Liver (tissue), 3 donors: ENCODE results near the gene CNOT4.

Source experiments
- CTCF ChIP-seq: fragments of 150-350 bp; IDR thresholded peaks from 2 replicates; pipeline ENCODE4 v1.5.1; 2017; ENCODE audit warnings: improper control_type of control experiment, low read depth, low read length; ENCODE audit not compliant: missing input control
- EGR1 ChIP-seq, 2 donors: IDR thresholded peaks; 2 replicates each; pipeline ENCODE4 v1.6.1; 2016 to 2018; ENCODE audit warnings: antibody characterized with exemption in 2 of 2, low read depth in 2 of 2
- FOXA1 ChIP-seq: IDR thresholded peaks from 2 replicates; pipeline ENCODE4 v1.6.1; 2016; ENCODE audit warnings: antibody characterized with exemption
- JUND ChIP-seq, 2 donors: IDR thresholded peaks; 2 replicates each; pipeline ENCODE4 v1.6.1; 2016; ENCODE audit warnings: antibody characterized with exemption in 2 of 2
- MAX ChIP-seq: IDR thresholded peaks from 2 replicates; pipeline ENCODE4 v1.6.1; 2016; ENCODE audit warnings: antibody characterized with exemption
- RAD21 ChIP-seq, 2 donors: IDR thresholded peaks; 2 replicates each; pipeline ENCODE4 v1.6.1; 2016; ENCODE audit warnings: antibody characterized with exemption in 2 of 2, mild to moderate bottlenecking in 2 of 2
- REST ChIP-seq: IDR thresholded peaks from 2 replicates; pipeline ENCODE4 v1.6.1; 2016; ENCODE audit warnings: antibody characterized with exemption, mild to moderate bottlenecking
- RXRA ChIP-seq, 2 donors: IDR thresholded peaks; 2 replicates each; pipeline ENCODE4 v1.6.1; 2017 to 2018; ENCODE audit warnings: antibody characterized with exemption in 2 of 2, mild to moderate bottlenecking in 1 of 2
- YY1 ChIP-seq: IDR thresholded peaks from 2 replicates; pipeline ENCODE4 v1.6.1; 2016; ENCODE audit warnings: antibody characterized with exemption, mild to moderate bottlenecking
- donor health status: healthy.
- donor health status: healthy.

GRCh38 chr7:135361788-135362187, 148.1 kb downstream of the CNOT4 start:
- no peak for TF ChIP-seq RXRA (IDR thresholded peaks at IDR 0.05)
- TF ChIP-seq RAD21 (IDR thresholded peaks at IDR 0.05), result peak in 1 of 2 donors; percentile 23
- TF ChIP-seq CTCF, result no peak
- TF ChIP-seq YY1, result no peak
- no peak for TF ChIP-seq MAX
- no peak for TF ChIP-seq EGR1 (IDR thresholded peaks at IDR 0.05; ENCODE audit: low read depth in 2 of 2)
- TF ChIP-seq REST, result no peak
- no peak for TF ChIP-seq FOXA1
- TF ChIP-seq JUND (IDR thresholded peaks at IDR 0.05), result no peak
